Transverse colon (tissue), 4 donors: ENCODE measurements around the gene TNPO1.

Source experiments
- POLR2AphosphoS5 ChIP-seq, 3 donors: sonication (generic); formaldehyde crosslinking; IDR thresholded peaks; one replicate each; pipeline ENCODE4 v1.6.1; 2016; ENCODE audit warnings: antibody characterized with exemption in 3 of 3
- TF ChIP-seq, protein P1 (sequence below), 5 experiments: fragments of 200-600 bp in 3 of 5; fragments of 450-650 bp in 2 of 5; sonication (generic) in 3 of 5; IDR thresholded peaks; 1 replicate in 2 of 5; 2 replicates in 3 of 5; pipeline ENCODE4 v1.5.1; 2016 to 2017; ENCODE audit warnings: antibody characterized with exemption in 5 of 5, inconsistent platforms in 3 of 5, mild to moderate bottlenecking in 2 of 5, moderate library complexity in 1 of 5

GRCh38 chr5:72882989-72883388 lies 66.5 kb downstream of the TNPO1 start:
- TF ChIP-seq, protein P1, sequence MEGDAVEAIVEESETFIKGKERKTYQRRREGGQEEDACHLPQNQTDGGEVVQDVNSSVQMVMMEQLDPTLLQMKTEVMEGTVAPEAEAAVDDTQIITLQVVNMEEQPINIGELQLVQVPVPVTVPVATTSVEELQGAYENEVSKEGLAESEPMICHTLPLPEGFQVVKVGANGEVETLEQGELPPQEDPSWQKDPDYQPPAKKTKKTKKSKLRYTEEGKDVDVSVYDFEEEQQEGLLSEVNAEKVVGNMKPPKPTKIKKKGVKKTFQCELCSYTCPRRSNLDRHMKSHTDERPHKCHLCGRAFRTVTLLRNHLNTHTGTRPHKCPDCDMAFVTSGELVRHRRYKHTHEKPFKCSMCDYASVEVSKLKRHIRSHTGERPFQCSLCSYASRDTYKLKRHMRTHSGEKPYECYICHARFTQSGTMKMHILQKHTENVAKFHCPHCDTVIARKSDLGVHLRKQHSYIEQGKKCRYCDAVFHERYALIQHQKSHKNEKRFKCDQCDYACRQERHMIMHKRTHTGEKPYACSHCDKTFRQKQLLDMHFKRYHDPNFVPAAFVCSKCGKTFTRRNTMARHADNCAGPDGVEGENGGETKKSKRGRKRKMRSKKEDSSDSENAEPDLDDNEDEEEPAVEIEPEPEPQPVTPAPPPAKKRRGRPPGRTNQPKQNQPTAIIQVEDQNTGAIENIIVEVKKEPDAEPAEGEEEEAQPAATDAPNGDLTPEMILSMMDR (IDR thresholded peaks at IDR 0.05) = no peak
- TF ChIP-seq POLR2AphosphoS5 (IDR thresholded peaks at IDR 0.05) = no peak
